HG02943 (cell line): ENCODE measurements around the gene ACOXL.

Experiments used
- ATAC-seq: cut with Tn5 transposase; IDR thresholded peaks from one replicate; pipeline ENCODE4 v1.9.1; 2021; ENCODE audit warnings: mild to moderate bottlenecking, low read depth, moderate library complexity; ENCODE audit not compliant: unreplicated experiment

Gene ACOXL

GRCh38 chr2:110993557-110994231, 261.3 kb downstream of the ACOXL start:
- no peak for ATAC-seq

GRCh38 chr2:110994250-110994961, 262.0 kb downstream of the ACOXL start:
- no peak for ATAC-seq

GRCh38 chr2:110995911-110996310, 263.5 kb downstream of the ACOXL start:
- no peak for ATAC-seq

GRCh38 chr2:110997331-110998045, 265.1 kb downstream of the ACOXL start:
- ATAC-seq: no peak

- no peak for ATAC-seq
Measured at GRCh38 chr2:110998311-110998710, 265.9 kb downstream of the ACOXL start.

- no peak for ATAC-seq
Measured at GRCh38 chr2:110999626-111000025, 267.3 kb downstream of the ACOXL start.

GRCh38 chr2:111005307-111005706, 272.9 kb downstream of the ACOXL start:
- no peak for ATAC-seq

- ATAC-seq: no peak
Measured at GRCh38 chr2:111005821-111006220, 273.4 kb downstream of the ACOXL start.

GRCh38 chr2:111007757-111008688, 275.6 kb downstream of the ACOXL start:
- no peak for ATAC-seq

- ATAC-seq: no peak
Measured at GRCh38 chr2:111011218-111011617, 278.8 kb downstream of the ACOXL start.

- no peak for ATAC-seq
Measured at GRCh38 chr2:111015283-111015995, 283.1 kb downstream of the ACOXL start.

- no peak for ATAC-seq
Measured at GRCh38 chr2:111017034-111017622, 284.8 kb downstream of the ACOXL start.

- ATAC-seq: no peak
Measured at GRCh38 chr2:111017909-111018308, 285.5 kb downstream of the ACOXL start.

- no peak for ATAC-seq
Measured at GRCh38 chr2:111019381-111019780, 287.0 kb downstream of the ACOXL start.

GRCh38 chr2:111022633-111023032, 290.3 kb downstream of the ACOXL start:
- ATAC-seq: no peak

- no peak for ATAC-seq
Measured at GRCh38 chr2:111024496-111024895, 292.1 kb downstream of the ACOXL start.

- no peak for ATAC-seq
Measured at GRCh38 chr2:111025288-111025687, 292.9 kb downstream of the ACOXL start.

- ATAC-seq: no peak
Measured at GRCh38 chr2:111028720-111029119, 296.3 kb downstream of the ACOXL start.

GRCh38 chr2:111029181-111029927, 297.0 kb downstream of the ACOXL start:
- no peak for ATAC-seq
